NB4 (cell line): ENCODE data around the gene RXRA.

Experiments
- CTCF ChIP-seq: IDR thresholded peaks from one replicate; pipeline ENCODE4 v1.5.1; 2012; ENCODE audit warnings: low read depth, low read length
- MAX ChIP-seq: IDR thresholded peaks from 2 replicates; pipeline ENCODE4 v1.6.1; 2011; ENCODE audit warnings: low read depth, low read length
- MYC ChIP-seq: IDR thresholded peaks from 2 replicates; pipeline ENCODE4 v1.6.1; 2011; ENCODE audit warnings: low read depth, low read length
- POLR2A ChIP-seq: IDR thresholded peaks from 2 replicates; pipeline ENCODE4 v1.6.1; 2011; ENCODE audit warnings: mild to moderate bottlenecking; ENCODE audit not compliant: insufficient read length; ENCODE audit errors: extremely low read depth

- TF ChIP-seq POLR2A (no peak), MAX (peak; percentile 82), CTCF (no peak), MYC (0 out of 2 replicates have a peak, but pooled peaks have one; percentile 11)
Measured at GRCh38 chr9:134375430-134376385, 49.5 kb downstream of the RXRA start.
